T-cell (primary cell): ENCODE measurements around the gene SRGAP2B. TPM values are rescaled to one million over a fixed set of nuclear protein-coding genes. Genes with fewer than 3 reads are reported as not detected.
"Not testable (repeated sequence)": the region's sequence is repeated elsewhere in the genome, so short reads cannot be mapped to it uniquely, and the experiment has no call there.

Experiments
- ATAC-seq, 4 experiments: fragments of 200-7000 bp in 3 of 4; fragments of 150-1000 bp in 1 of 4; cut with Tn5 transposase; replicated peaks in 1 of 4; 1 replicate in 3 of 4; 2 replicates in 1 of 4; pipeline ENCODE4 v1.10.0; 2021; ENCODE audit warnings: moderate library complexity in 3 of 4, mild to moderate bottlenecking in 2 of 4, moderate number of reproducible peaks in 1 of 4
- CTCF ChIA-PET, 2 donors: fragments of 300-600 bp; sonication (Branson Sonifier 250); formaldehyde crosslinking; loops; one replicate each; lab custom pipeline; 2022; ENCODE audit warnings: antibody characterized with exemption in 2 of 2; lab: Charles Lee
- POLR2A ChIA-PET, 2 donors: fragments of 300-600 bp; sonication (Branson Sonifier 250); formaldehyde crosslinking; loops; one replicate each; lab custom pipeline; 2022; ENCODE audit warnings: antibody characterized with exemption in 2 of 2; lab: Charles Lee
- DNase-seq, 35 experiments: peaks; one replicate each; pipeline versions ENCODE4 v3.0.0 to v3.0.0-alpha.2; 2013 to 2023
- H3K27ac ChIP-seq: one replicate; pipeline ENCODE4 v1.5.1; 2013; ENCODE audit warnings: low read length
- H3K27me3 ChIP-seq, 2 experiments: replicated peaks in 1 of 2; 1 replicate in 1 of 2; 2 replicates in 1 of 2; pipeline versions ENCODE4 v1.6.1 to v1.7.0; 2013; ENCODE audit warnings: low read length in 1 of 2, mixed read lengths in 1 of 2; ENCODE audit not compliant: control insufficient read depth in 2 of 2, insufficient read depth in 2 of 2; ENCODE audit errors: extremely low read depth in 1 of 2
- H3K36me3 ChIP-seq, 2 donors: 1 replicate in 1 of 2; 2 replicates in 1 of 2; pipeline versions ENCODE4 v1.6.1 to v1.7.0; 2013; ENCODE audit warnings: low read length in 1 of 2; ENCODE audit not compliant: control insufficient read depth in 2 of 2, insufficient read depth in 1 of 2; ENCODE audit errors: extremely low read depth in 1 of 2
- H3K4me1 ChIP-seq, 2 experiments: 1 replicate in 1 of 2; 2 replicates in 1 of 2; pipeline versions ENCODE4 v1.6.1 to v1.7.0; 2013; ENCODE audit warnings: low read length in 2 of 2, mixed read lengths in 1 of 2; ENCODE audit not compliant: insufficient read depth in 2 of 2, control insufficient read depth in 1 of 2; ENCODE audit errors: extremely low read depth in 1 of 2
- H3K4me3 ChIP-seq, 2 donors: 1 replicate in 1 of 2; 2 replicates in 1 of 2; pipeline versions ENCODE4 v1.5.1 to v1.7.0; 2013; ENCODE audit warnings: mild to moderate bottlenecking in 2 of 2, low read length in 1 of 2, moderate library complexity in 1 of 2; ENCODE audit not compliant: control insufficient read depth in 1 of 2; ENCODE audit errors: extremely low read depth in 1 of 2
- H3K9me3 ChIP-seq: 2 replicates; pipeline ENCODE4 v1.7.0; 2013
- H3K27ac Mint-ChIP-seq, 2 donors: one replicate each; pipeline ENCODE4 v1.8.0; 2020 to 2021; ENCODE audit warnings: mild to moderate bottlenecking in 2 of 2, mixed read lengths in 2 of 2
- H3K27me3 Mint-ChIP-seq, 2 donors: one replicate each; pipeline ENCODE4 v1.8.0; 2021 to 2022; ENCODE audit warnings: mixed read lengths in 2 of 2
- H3K36me3 Mint-ChIP-seq: one replicate; pipeline ENCODE4 v1.8.0; 2021; ENCODE audit warnings: mixed read lengths
- H3K4me1 Mint-ChIP-seq, 3 donors: one replicate each; pipeline ENCODE4 v1.8.0; 2020 to 2022; ENCODE audit warnings: mixed read lengths in 3 of 3, mild to moderate bottlenecking in 1 of 3
- H3K4me3 Mint-ChIP-seq, 3 donors: one replicate each; pipeline ENCODE4 v1.8.0; 2020 to 2022; ENCODE audit warnings: mild to moderate bottlenecking in 3 of 3, mixed read lengths in 3 of 3, moderate library complexity in 3 of 3
- H3K9me3 Mint-ChIP-seq, 3 donors: one replicate each; pipeline ENCODE4 v1.8.0; 2020 to 2022; ENCODE audit warnings: mixed read lengths in 3 of 3
- WGBS: methylation state at CpG from one replicate; pipeline ENCODE4 v1.1.5; 2013; ENCODE audit warnings: missing lambda C conversion rate; ENCODE audit not compliant: insufficient coverage; 5-methylcytosine and 5-hydroxymethylcytosine counted together
- total RNA-seq, 35 experiments: library from RNA in 6 of 35; stranded (reverse) in 6 of 35; fragments of 120-200 nt in 1 of 35; gene quantifications; one replicate each; pipeline versions ENCODE4 v1.2.1 to v1.2.4 and lab custom pipeline; 2013 to 2026

Gene SRGAP2B
- total RNA-seq, 5 donors from 2014 or later (not counting 1 experiment from before 2014, with no cell fraction given), result 9.3 to 24.9 (median 21.8) TPM

GRCh38 chr1:145076877-145077276, 18.3 kb downstream of the SRGAP2B start:
- H3K27me3 ChIP-seq, H3K4me1 ChIP-seq, H3K27me3 Mint-ChIP-seq, H3K36me3 ChIP-seq, CTCF ChIA-PET, H3K9me3 Mint-ChIP-seq, H3K9me3 ChIP-seq, DNase-seq, H3K4me1 Mint-ChIP-seq, H3K4me3 Mint-ChIP-seq, H3K36me3 Mint-ChIP-seq, H3K27ac Mint-ChIP-seq, ATAC-seq, H3K4me3 ChIP-seq, POLR2A ChIA-PET, H3K27ac ChIP-seq: not testable (repeated sequence)
- WGBS, result no CpG with 5 or more reads among the region's 3 CpGs

GRCh38 chr1:145074021-145074559, 21.0 kb downstream of the SRGAP2B start:
- H3K27me3 Mint-ChIP-seq, H3K4me1 ChIP-seq, H3K4me3 Mint-ChIP-seq, CTCF ChIA-PET, POLR2A ChIA-PET, H3K4me3 ChIP-seq, H3K9me3 Mint-ChIP-seq, H3K27ac ChIP-seq, H3K36me3 Mint-ChIP-seq, ATAC-seq, H3K27ac Mint-ChIP-seq, H3K36me3 ChIP-seq, H3K4me1 Mint-ChIP-seq, DNase-seq, H3K9me3 ChIP-seq, H3K27me3 ChIP-seq: not testable (repeated sequence)
- WGBS, result no CpG with 5 or more reads among the region's 6 CpGs

GRCh38 chr1:145071569-145071968, 23.6 kb downstream of the SRGAP2B start:
- DNase-seq, ATAC-seq, H3K27me3 ChIP-seq, H3K4me3 ChIP-seq, H3K9me3 ChIP-seq, H3K36me3 Mint-ChIP-seq, CTCF ChIA-PET, H3K27me3 Mint-ChIP-seq, H3K4me1 ChIP-seq, H3K27ac Mint-ChIP-seq, POLR2A ChIA-PET, H3K9me3 Mint-ChIP-seq, H3K4me1 Mint-ChIP-seq, H3K4me3 Mint-ChIP-seq, H3K36me3 ChIP-seq, H3K27ac ChIP-seq: not testable (repeated sequence)
- no CpG with 5 or more reads among the region's 6 CpGs for WGBS

- H3K27ac Mint-ChIP-seq, H3K9me3 Mint-ChIP-seq, H3K27me3 ChIP-seq, H3K4me1 ChIP-seq, H3K36me3 ChIP-seq, DNase-seq, H3K27me3 Mint-ChIP-seq, CTCF ChIA-PET, H3K36me3 Mint-ChIP-seq, H3K4me1 Mint-ChIP-seq, H3K4me3 Mint-ChIP-seq, H3K4me3 ChIP-seq, H3K9me3 ChIP-seq, ATAC-seq, POLR2A ChIA-PET, H3K27ac ChIP-seq: not testable (repeated sequence)
- WGBS, result no CpG with 5 or more reads among the region's 10 CpGs
These were observed 28.6 kb downstream of the SRGAP2B start for GRCh38 chr1:145066486-145066885.

- peak in 1 of 4 experiments; percentile 52 for ATAC-seq
- WGBS, result no CpG with 5 or more reads among the region's 5 CpGs
- H3K4me3 Mint-ChIP-seq, H3K4me1 ChIP-seq, POLR2A ChIA-PET, H3K36me3 ChIP-seq, H3K27me3 Mint-ChIP-seq, H3K27ac Mint-ChIP-seq, H3K27ac ChIP-seq, CTCF ChIA-PET, DNase-seq, H3K9me3 Mint-ChIP-seq, H3K9me3 ChIP-seq, H3K4me1 Mint-ChIP-seq, H3K36me3 Mint-ChIP-seq, H3K27me3 ChIP-seq, H3K4me3 ChIP-seq: not testable (repeated sequence)
These were observed 29.8 kb downstream of the SRGAP2B start for GRCh38 chr1:145065194-145065826.

GRCh38 chr1:145063941-145064648, 31.0 kb downstream of the SRGAP2B start:
- H3K27ac Mint-ChIP-seq, POLR2A ChIA-PET, H3K36me3 ChIP-seq, H3K9me3 Mint-ChIP-seq, H3K4me3 ChIP-seq, H3K4me1 Mint-ChIP-seq, H3K4me1 ChIP-seq, H3K27ac ChIP-seq, H3K4me3 Mint-ChIP-seq, H3K9me3 ChIP-seq, DNase-seq, H3K27me3 Mint-ChIP-seq, H3K36me3 Mint-ChIP-seq, CTCF ChIA-PET, H3K27me3 ChIP-seq, ATAC-seq: not testable (repeated sequence)
- WGBS, result no CpG with 5 or more reads among the region's 2 CpGs
